Right renal pelvis (tissue), 4 donors: ENCODE measurements around the gene TTLL11. TPM values are rescaled to one million over a fixed set of nuclear protein-coding genes. Genes with fewer than 3 reads are reported as not detected.
"Not testable (repeated sequence)": the region's sequence is repeated elsewhere in the genome, so short reads cannot be mapped to it uniquely, and the experiment has no call there.

Experiments
- DNase-seq, 4 donors: peaks; one replicate each; pipeline ENCODE4 v3.0.0-alpha.2; 2013; ENCODE audit warnings: low read depth in 4 of 4, low spot score in 3 of 4, missing footprints in 1 of 4
- polyA plus RNA-seq, 4 donors: library from polyadenylated mRNA; unstranded; fragments of 120-200 nt; gene quantifications; one replicate each; pipeline ENCODE4 v1.2.1, GENCODE V29; 2013; ENCODE audit not compliant: insufficient read length in 4 of 4

TTLL11 gene
- polyA plus RNA-seq, 4 donors: 5.9 to 9.1 (median 8.6) TPM

DNA sequence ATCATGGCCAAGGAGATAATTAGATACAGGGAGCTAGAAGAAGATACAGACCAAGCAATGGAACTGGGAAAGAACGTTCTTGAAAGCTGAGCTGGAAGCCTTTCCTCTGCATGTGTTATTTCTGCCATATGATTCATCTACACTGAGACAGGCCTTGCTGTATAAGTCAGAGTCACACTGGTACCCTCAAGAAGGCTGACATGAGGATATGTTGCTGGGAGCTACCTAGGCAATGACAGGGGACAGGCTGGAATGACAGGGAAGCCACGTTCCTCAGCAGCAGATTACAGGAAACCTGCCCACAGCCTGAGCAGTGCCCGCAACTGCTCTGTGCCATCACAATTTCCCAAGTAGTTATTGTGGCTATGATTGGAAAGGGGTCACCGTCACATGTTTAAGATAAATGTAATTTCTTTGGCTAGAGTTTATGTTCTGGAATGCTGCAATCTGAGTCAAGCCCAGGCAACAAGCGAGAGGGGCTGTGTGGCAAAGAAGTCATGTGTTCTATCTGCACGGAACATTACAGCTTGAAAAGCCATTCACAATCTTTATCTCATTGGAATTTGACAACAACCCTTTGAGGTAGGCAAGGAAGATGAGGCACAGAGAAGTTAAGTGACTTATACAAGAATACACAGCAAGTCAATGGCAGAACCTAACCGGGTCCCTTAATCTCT lies 108.2 kb downstream of the TTLL11 start:
- no peak for DNase-seq

DNA sequence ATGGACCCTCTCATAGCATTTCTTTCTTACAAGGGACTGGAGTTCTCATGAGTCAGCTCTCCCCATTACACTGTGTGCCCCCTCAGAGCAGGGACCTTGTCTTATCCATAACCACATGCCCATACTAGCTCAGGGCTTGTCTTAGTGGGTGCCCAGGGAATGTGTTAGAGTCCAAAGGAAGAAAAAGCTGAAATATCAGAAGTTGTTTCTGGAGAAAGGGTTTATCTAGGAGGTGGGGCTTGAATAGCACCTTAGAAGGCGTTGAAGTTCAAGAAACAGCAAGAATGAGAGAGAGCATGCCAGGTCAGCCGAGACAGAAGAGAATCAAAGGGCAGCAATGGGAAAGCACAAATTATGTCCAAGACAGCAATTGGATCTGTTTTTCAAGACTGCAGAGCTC lies 109.4 kb downstream of the TTLL11 start:
- no peak for DNase-seq

DNA sequence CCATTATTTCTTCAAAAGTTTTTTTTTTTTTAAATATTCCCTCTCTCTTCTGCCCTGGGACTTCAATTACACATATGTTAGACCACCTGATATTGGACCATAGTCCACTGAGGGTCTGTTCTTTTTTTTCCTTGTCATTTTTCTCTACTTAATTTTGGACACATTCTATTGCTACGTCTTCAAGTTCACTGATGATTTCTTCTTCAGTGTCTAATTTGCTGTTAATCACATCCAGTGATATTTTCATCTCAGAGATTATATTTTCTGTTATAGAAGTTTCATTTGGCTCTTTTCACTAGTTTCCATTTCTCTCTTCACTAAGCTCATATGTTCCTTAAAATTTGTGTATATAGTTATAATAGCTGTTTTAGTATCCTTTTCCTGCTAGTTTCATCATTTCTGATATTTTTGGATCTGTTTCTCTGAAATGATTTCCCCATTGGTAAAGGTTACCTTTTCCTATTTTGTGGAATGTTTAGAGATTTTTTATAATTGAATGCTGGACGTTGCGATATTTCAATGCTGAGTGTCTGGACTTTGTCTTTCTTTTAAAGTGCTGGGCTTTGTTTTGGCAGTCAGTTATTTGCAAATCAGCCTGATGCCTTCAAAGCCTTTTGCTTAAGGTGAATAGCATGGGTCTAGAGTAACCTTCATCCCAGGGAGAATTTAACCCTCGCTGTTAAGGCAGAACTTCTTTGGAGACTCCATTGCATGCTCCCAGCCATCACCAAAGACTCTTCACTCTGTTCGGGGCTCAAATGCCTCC lies 111.8 kb downstream of the TTLL11 start:
- no peak for DNase-seq

DNA sequence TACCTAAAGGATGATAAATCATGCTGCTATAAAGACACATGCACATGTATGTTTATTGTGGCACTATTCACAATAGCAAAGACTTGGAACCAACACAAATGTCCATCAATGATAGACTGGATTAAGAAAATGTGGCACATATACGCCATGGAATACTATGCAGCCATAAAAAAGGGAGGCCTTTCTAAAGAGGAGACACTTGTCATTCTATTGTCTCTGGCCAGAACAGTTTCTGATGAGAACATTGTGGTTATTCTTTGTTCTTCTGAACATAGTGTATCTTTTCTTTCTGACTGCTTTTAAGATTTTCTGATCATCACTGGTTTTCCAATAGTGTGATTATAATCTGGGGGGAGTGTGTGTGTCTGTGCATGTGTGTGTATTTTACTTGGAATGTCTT lies 112.4 kb downstream of the TTLL11 start:
- not testable (repeated sequence) for DNase-seq

DNA sequence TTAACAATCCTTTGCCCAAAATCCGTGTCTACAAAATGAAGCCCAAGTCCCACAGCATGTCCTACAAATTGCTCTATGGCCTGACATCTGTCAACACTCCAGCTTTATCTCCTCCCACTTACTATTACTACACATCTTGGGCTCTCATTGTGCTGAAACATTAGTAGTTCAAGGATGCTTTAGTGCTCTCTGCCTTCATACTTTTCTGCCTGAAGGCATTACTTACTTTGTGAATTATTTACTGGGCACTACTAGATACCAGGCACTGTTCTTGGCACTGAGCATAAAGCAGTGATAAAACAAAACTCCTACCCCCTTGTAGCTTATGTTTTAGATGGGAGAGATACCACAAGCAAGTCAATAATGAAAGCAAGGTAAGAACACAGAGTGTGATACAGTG lies 113.4 kb downstream of the TTLL11 start:
- DNase-seq: no peak

DNA sequence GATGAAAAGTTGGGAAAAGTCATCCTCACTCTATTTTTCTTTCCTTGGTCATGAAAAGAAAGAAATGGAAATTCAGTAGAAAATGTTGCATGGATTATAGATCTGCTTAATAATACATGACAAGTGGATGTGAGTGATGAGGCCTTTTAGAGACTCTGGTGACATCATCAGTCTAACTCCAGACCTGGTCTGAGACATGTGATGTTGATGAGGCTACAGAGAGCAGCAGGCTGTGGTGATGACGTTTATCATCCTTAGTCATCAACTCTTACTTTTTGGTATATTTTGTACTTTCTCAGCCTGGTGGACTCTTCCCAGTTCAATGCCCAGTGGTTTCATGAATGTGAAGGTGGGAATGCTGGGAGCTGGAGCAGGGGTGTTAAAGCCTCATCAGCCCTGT lies 116.4 kb downstream of the TTLL11 start:
- no peak for DNase-seq

DNA sequence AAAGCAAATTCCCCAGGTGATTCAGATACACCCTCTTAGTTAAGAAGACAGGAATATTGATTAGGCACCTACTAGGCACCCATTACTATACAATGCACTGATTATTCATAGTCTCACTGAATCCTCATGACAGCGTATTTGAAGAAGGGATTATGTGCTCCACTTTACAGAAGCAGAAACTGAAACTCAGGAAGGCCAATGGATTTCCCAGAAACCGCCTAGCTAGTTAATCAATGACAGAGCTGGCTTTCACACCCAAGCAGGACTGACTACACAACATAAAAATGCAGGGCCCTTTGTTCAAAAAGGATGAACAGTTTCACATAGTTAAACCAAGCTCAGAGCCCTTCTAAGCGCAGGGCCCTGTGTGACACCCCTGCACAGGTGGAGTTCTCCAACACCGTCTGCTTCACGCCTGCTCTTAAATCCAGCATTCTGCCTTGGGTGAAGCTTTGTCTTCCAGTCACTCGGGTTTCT lies 117.3 kb downstream of the TTLL11 start:
- DNase-seq: peak in 3 of 4 donors; percentile 56 to 67 (median 67)

DNA sequence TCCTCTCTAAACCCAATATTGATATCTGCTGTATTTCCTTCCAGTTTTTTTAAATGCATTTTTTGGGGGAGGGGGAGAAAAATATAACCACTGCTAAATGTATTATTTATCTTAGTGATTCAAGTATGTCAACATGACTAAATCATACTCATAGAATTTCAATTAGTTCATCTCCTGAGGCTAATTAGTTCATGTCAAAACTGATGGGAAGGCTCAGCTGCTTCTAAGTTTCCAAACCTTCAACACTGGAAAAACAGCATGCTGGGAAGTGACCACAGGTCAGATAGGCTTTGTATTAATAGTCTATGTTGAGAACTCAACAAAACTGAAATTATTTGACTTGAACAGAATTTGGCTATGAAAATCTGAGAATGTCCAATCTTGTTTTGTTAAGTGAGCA lies 118.7 kb downstream of the TTLL11 start:
- DNase-seq: no peak

DNA sequence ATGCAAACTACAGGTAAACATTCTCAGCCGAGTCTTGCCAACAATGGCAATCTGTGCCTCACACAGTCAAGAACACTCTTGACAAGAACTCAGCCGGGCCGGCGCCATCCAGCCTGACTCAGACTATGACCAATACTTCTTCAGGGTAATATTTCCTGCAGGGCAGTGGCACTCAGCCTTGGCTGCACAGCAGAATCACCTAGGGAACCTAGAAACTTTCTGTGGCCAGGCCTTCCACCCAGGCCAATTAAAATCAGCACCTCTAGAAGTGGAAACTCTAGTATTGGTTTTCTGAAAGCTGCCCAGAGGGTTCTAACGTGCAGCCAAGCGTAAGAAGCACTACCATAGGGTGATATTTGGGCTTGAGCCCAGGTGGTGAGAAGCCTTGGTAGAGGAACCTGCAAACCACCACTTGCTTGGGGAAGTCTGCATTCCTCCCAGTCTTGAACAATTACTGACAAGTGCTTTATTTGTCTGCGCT lies 120.6 kb downstream of the TTLL11 start:
- DNase-seq: no peak

DNA sequence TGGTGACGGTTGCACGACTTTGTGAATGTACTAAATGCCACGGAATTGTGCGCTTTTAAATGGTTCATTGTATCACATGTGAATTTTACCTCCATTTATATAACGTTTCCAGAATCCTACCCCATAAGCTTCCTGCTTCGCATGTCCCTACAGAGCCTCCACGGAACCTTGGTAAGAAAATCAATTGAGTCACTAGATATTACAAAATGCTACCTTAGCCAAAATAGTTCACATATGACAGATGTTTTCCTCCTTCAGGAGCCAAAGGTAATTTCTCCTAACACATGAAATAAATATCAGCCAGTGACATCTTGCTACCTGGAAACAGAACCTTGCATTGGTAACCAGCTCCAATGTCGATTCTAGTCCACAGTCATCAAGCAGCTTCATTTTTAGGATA lies 125.1 kb downstream of the TTLL11 start:
- no peak for DNase-seq

DNA sequence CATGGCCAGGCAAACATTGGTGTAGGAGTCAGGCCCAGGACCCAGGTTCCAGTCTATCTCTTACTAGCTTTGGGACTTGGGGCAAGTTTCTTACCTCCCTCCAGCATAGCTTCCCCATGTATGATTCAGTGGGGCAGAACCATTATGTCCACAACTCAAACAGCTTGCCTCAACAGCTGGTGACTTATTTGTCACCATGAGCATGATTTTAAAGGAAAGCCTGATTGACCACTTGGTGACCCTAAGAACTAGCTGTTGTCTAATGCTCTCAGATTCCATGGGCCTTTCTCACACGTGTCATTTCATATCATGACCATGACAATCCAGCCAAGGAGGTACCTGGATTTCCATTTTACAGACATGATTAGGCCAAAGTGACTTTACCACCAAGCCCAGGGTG lies 126.4 kb downstream of the TTLL11 start:
- no peak for DNase-seq

DNA sequence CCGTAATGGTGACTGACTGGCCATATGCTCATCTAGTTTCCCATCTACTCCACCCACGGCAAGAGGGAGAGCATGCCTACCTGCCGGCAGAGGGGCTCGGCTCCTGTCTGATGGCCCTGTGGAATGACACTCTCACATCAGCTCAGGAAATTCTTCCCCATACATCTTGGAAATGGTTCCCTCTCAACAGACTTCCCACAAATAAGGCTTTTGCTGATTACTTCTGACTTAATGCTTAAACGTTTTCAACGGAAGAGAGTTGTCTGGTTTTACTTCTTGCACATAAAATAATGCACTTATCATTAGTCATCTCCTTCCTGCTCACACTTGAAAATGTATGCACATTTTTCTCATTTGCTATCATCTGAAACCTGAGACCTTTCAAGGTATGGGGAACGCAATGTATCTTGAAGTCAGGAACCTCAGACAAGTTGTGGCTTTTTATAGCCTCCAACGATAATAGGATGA lies 129.5 kb downstream of the TTLL11 start:
- DNase-seq: no peak

DNA sequence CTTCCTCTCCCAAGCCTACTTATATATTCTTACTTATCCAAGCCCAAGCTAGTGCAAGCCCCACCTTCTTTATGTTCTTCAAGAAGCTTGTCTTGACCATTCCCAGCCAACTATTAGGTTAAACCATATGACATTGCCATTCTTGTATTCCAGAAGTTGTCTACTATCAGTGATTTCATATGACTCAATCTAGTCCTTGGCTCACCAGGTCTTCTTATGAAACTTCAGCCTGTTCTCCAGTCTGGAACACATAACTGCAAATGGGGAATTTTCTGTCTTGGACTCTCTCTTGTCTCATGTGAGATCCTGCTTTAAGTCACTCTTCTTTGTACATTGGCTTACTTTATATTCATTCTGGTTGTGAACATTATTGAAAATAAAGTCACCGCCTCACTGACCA lies 130.7 kb downstream of the TTLL11 start:
- DNase-seq: no peak

DNA sequence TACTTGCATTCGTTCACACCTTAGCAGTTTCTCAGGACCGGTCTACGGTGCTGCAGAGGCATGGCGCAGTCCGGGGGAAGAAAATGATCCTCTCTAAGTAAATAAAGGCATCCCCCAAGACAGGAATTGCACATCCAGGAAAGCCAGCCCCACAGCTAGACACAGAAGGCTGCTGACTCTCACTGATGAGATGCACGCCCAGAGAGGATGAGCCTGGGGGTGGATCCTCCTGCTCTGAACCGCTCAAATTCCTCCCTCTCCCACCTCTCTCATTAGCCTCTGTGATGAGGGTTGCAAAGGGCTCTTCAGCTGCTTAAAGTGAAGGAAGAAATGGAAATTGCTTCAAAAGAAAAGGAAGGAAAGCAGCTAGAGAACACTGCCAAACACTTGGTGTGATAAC lies 132.4 kb downstream of the TTLL11 start:
- DNase-seq: no peak

DNA sequence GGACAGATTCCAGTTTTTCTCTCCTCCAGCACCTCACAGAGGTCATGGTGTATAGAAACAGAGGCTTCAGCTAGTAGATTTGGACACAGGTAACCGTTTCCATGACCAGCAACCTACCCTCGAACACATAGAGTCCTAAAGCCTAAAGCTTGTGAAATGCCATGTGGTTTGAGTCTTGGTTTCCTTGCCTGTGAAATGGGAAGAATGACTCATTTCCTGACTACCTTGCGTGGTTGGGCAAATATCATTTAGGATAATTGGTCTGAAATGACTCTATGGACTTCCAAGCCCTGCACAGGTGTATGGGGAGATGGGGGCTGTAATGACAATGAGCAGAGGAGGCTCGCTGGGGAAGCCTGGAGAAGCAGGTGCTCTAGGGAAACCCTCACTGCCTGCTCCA lies 134.6 kb downstream of the TTLL11 start:
- no peak for DNase-seq

DNA sequence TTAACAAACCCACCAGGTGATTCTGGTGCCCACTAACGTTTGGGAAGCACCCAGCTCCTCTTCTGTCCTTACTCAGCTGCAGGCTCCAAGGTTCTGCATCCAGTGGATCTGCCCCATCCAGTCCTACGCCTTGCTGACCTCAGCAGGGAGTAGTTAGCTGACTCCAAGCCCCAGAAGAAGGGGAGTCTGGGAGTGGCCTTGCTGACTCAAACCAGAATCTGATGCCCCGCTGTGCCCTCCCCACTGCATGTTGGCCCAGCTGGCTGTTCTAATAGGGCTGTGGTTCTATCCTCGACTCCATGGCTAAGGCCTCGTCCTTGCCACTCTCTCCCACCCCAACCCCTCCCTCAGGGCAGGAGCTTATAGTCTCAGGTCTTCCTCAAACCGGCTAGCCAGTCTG lies 136.3 kb downstream of the TTLL11 start:
- DNase-seq: no peak

DNA sequence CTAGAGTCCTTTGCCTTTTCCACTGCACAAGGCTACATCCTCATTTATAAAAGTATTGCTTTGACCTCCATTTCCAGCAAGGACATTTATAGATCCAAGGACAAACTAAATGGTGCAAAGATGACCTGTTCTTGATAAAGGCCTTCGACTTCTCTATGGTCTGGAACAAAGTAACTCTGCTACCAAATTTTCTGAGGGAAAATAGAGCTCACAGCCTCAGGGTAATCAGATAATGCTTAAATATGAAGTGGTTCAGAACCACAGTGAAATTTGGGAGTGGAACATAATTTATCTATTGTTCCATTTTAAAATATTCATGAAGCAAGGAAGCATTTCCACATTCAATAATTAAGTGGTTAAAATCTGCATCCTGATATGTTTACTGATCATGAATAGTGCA lies 137.5 kb downstream of the TTLL11 start:
- DNase-seq: no peak

DNA sequence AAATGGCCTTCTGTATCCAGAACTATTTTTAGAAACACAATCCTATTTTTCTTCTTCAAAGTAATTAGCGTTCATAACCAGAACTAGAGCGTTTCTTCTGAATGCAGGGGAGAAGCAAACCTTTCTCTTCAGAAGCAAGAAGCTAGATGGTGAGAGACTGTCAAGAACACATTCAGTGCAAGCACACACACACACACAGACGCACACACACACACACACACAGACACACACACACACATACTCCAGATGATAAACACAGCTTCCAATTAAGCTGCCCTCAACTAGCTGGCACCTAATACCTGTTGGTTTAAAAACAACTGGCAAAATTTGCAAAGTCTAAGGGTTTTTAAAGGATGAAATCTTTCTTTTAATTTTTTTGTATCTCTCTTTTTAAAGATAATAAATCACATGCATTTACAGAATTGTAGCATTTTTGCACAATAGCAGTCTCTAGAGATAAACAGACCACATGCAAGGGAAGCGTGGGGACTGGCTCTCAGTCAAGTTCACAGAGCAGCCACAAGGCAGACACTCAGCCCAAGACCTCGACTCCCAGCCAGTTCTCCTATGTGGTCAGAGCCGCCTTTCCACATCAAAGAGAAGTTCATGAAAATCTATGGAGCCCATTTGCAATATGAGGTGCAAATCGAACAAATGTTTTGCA lies 138.5 kb downstream of the TTLL11 start:
- no peak for DNase-seq

DNA sequence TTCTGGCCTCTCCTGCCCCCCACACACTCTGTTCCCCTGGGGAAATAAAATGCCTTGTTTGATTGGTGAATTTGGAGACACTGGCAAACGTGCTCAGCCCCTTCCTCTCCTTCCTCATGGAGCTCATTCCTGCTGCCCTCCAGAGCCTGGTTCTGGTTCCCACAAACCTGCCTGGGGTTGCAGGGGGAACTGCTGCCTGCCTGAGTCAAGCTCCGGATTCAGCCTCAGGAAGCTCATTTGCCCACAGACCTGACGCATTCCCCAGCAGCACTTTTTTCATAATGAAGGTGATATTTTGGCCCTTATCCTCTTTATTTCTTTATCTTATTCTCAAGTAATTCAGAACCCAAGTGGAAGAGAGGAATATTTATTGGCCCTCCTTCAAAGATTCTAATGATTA lies 140.5 kb downstream of the TTLL11 start:
- no peak for DNase-seq

DNA sequence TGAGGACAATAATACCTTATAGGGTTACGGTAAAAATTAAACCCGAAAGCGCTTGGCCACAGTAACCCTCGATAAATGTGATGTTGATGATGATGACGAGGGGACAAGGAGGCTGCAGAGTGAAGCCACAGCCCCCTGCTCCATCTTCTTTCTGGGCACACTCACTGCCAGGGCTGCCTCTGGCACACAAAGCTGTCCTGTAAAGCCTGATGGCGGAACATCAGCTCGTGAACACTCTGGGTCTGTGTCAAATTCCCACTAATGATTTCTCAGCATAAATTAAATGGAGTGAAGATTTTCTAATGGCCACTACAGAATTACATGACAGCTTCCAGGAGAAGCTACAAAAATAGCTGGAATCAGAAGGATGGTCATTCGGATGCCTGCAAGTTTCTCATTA lies 142.2 kb downstream of the TTLL11 start:
- DNase-seq: no peak

DNA sequence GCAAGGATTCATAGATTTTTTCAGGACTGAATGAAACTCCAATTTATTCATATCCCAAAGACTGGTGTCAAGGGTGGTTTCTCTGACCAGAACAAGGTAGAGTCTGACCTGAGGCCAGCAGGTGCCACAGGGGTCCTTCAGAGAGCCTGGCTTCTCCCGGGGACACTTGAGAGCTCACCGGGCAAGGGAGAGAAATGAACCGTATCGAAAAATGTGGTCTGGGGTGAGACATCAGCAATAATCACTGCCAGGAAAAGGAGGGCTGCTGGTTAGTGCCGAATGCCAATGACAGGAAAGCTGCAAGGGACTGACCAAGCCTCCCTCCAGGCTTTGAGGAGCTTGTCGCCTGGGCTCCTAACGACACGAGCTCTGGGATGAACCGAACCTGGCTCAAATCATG lies 142.7 kb downstream of the TTLL11 start:
- no peak for DNase-seq
